AG04450 (cell line): Measurements from ENCODE around the gene DDAH2. TPM values are rescaled to one million over a fixed set of nuclear protein-coding genes. Genes with fewer than 3 reads are reported as not detected.
A peak's percentile ranks its signal among the peaks of the same experiment; 100 is the strongest.

Experiments
- CTCF ChIA-PET: fragments of 300-600, 350-600 bp; formaldehyde crosslinking; extraction: SDS; loops from one replicate; lab custom pipeline; 2022; ENCODE audit warnings: antibody characterized with exemption, inconsistent platforms; lab: Charles Lee
- POLR2A ChIA-PET: fragments of 350-600 bp; formaldehyde crosslinking; extraction: SDS; loops from one replicate; lab custom pipeline; 2021; ENCODE audit warnings: antibody characterized with exemption, inconsistent platforms; lab: Yijun Ruan, JAX
- DNase-seq: peaks from one replicate; pipeline ENCODE4 v3.0.0-alpha.2; 2011; ENCODE audit warnings: low read depth, low spot score
- H3K27ac ChIP-seq: one replicate; pipeline ENCODE4 v1.5.1; 2012; ENCODE audit warnings: low read depth, low read length, control low read depth
- H3K27me3 ChIP-seq: one replicate; pipeline ENCODE4 v1.6.0; 2012; ENCODE audit warnings: low read length; ENCODE audit not compliant: control insufficient read depth, insufficient read depth
- H3K4me3 ChIP-seq: 2 replicates; pipeline ENCODE4 v1.5.1; 2011; ENCODE audit warnings: mild to moderate bottlenecking, low read depth, low read length, control low read depth
- H3K9me3 ChIP-seq: 2 replicates; pipeline ENCODE4 v1.5.1; 2012; ENCODE audit warnings: low read length; ENCODE audit not compliant: control insufficient read depth, insufficient read depth
- polyA plus RNA-seq: library from polyadenylated mRNA; depleted of rRNA; stranded (reverse); fragments of >200 nt; gene quantifications from 2 replicates; pipeline ENCODE4 v1.2.3, GENCODE V29; 2011
- TF ChIP-seq, protein P1 (sequence below): IDR thresholded peaks from 2 replicates; pipeline ENCODE4 v1.5.1; 2011; ENCODE audit warnings: low read depth, low read length, control low read depth, inconsistent platforms

The DDAH2 gene
- polyA plus RNA-seq, 1 experiment = 44.4 TPM

DNA sequence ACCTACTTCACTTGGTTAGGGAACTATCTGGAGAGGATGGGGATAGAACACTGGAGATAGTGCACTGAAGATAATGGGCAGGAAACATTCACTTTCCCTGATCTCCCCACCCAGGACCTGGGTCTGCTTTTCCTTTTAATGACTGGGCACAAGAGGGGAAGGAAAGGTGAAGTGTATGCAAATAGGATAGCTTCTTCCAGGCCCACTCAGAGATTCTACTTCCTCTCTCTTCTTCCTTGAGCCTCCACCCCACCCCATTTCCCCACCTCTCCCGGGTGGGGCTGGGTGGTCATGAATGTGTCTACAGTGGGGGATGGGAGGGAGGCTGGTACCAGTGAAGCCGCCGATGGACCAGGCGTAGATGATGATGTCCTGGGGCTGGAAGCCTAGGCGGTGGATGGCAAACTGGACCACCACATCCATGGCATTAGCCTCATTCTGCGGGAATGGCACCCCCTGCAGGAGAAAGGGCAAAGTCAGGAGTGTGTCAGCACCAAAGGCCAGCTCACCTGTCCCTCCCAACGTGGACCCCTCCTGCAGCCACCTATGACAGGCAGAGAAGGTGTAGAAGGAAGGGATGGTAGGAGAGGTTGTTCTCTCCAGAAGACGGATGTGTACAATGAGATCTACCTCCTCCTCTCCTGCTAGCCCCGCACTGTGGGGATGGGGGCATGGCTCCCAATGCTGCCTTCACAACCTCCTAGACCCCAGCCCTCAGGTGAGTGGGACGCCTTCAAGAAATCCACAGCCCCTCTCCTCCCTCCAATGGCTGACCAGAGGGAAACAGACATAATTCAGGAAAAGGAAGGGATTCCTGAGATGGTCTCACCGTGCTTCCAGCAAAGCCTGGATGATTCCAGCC lies 39.6 kb downstream of the DDAH2 start:
- DNase-seq = no peak
- ChIA-PET POLR2A (interaction anchor here (1.2 kb wide), 1 partner anchor 138 kb away, joined by 3 read pairs; the partner anchor contains the start of gene HSPA1B), CTCF (interaction anchor here (1.1 to 2.4 kb wide), 2 partner anchors 8 to 141 kb away, joined by 6 to 7 read pairs; partner anchors contain the start of gene LY6G5C)

DNA sequence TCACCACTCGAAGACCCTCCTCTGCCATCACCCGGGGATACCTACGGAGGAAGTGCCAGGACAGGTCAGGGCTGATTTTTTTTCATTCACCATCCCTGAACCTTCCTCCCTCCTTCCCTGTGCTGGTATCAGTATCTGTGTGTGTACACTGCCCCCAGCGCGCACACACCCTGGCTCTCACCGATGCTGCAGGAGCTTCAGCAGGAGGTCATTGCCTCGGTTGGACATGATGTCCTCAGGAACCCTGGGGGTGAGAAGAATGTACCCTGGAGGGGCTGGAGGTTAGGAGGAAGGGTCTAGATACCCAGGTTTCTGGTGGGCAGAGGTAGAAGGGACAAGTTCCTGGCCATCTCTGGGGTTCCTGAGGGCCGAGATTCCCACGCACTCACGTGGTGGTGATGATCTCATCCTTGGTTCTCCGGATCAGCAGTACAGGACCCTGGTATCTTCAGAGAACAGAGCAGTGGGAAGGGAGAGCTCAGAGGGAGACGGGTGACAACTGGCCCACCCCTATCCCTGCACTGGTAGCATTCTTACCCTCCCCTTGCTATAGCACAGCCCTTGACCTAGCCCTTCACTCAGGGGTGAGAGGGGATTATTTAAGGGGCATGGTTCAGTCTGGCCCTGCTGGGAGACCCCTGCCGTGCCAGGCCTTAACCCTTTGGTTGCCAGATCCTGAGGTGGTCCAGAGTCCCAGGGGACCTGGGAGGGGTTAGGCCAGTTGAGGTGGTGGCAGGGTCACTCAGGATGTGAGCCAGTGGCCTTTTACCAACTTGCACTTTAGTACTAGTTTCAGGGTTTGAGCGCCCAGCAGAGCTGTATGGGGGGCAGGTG lies 41.0 kb downstream of the DDAH2 start:
- CTCF ChIA-PET = no interaction called here
- TF ChIP-seq, protein P1, sequence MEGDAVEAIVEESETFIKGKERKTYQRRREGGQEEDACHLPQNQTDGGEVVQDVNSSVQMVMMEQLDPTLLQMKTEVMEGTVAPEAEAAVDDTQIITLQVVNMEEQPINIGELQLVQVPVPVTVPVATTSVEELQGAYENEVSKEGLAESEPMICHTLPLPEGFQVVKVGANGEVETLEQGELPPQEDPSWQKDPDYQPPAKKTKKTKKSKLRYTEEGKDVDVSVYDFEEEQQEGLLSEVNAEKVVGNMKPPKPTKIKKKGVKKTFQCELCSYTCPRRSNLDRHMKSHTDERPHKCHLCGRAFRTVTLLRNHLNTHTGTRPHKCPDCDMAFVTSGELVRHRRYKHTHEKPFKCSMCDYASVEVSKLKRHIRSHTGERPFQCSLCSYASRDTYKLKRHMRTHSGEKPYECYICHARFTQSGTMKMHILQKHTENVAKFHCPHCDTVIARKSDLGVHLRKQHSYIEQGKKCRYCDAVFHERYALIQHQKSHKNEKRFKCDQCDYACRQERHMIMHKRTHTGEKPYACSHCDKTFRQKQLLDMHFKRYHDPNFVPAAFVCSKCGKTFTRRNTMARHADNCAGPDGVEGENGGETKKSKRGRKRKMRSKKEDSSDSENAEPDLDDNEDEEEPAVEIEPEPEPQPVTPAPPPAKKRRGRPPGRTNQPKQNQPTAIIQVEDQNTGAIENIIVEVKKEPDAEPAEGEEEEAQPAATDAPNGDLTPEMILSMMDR = no peak

More for the DNA sequence above, 39.6 kb downstream of the DDAH2 start:
- H3K27me3 ChIP-seq = no peaks in the 10 kb centered on the region
- no peaks in the 10 kb centered on the region for H3K9me3 ChIP-seq
- H3K4me3 ChIP-seq = no peak overlapping the region
- no peak overlapping the region for H3K27ac ChIP-seq
- TF ChIP-seq, protein P1 = peak; percentile 46

DNA sequence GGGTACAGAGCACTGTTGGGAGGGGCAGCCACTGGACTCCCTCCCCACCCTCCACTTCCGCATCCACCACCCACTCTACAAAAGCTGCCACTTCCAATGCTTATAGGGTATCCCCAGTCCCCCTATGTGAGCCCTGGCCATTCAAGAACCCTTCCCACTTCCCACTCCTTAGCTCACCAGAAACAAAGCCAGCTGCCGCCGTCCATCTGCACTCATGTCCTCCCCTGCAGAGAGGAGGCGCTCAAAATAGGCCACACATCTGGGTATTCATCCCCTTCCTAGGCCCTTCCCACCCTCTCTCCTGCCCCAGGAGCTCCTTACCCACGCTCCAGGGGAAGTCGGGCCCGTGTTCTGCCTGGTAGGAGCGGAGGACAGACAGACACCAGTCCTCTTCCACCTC lies 41.8 kb downstream of the DDAH2 start:
- ChIA-PET CTCF (no interaction called here), POLR2A (no interaction called here)
- Histone ChIP-seq H3K27me3 (no peaks in the 10 kb centered on the region), H3K9me3 (no peaks in the 10 kb centered on the region), H3K27ac (no peak overlapping the region), H3K4me3 (no peak overlapping the region)
- DNase-seq = no peak
- TF ChIP-seq, protein P1 = no peak

More for the DNA sequence above, 41.0 kb downstream of the DDAH2 start:
- no peak for DNase-seq
- Histone ChIP-seq H3K27me3 (no peaks in the 10 kb centered on the region), H3K4me3 (no peak overlapping the region), H3K9me3 (no peaks in the 10 kb centered on the region), H3K27ac (no peak overlapping the region)
- POLR2A ChIA-PET = no interaction called here

DNA sequence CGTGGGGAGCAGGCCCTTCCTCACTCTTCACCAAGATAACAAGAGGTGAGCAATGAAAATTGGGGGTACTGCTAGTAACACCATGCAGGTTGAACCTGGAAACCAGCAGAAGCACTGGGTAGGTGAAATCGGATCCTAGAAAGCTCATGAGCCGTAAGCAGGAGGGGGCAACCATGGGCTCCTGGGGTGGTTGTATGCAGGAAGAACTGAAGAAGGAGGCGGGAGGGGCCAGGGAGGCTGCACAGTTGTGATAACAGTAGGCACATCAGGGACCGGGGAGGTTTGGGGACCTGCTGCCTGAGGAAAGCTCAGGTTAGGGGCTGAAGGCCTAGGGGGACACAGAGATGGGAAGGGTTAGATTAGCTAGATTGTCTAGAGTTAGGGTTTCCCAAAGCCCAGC lies 42.6 kb downstream of the DDAH2 start:
- CTCF ChIA-PET = no interaction called here
- H3K27me3 ChIP-seq = no peaks in the 10 kb centered on the region
- POLR2A ChIA-PET = no interaction called here
- H3K4me3 ChIP-seq = no peak overlapping the region
- no peaks in the 10 kb centered on the region for H3K9me3 ChIP-seq
- H3K27ac ChIP-seq = no peak overlapping the region
- DNase-seq = no peak
- TF ChIP-seq, protein P1 = no peak
